ENCODE measurements around the gene ASPM. TPM values are rescaled to one million over a fixed set of nuclear protein-coding genes. Genes with fewer than 3 reads are reported as not detected.

Gene ASPM
- total and polyA plus RNA-seq, 2 of the 8 experiments (the other 6 are each of a cell fraction or from before 2014, with no cell fraction given) = 5.1 to 50.3 TPM

DNA sequence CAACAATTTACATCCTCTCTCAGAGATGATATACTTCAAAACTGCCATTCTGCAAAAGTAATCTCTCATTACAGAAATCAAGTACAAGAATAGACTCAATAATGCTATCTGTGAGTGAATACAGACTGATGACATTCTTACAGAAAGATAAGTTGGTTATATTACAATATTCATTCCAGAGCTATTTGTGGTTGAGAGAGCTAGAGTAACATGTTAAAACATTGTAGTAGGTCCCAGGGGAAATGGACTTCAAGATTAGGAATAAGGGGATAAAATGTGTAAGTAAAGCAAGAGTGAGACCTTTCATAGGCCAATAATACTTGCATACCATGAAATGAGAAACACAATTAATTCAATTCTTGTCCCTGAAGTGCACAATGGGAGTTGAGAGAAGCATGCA is 80.9 kb downstream of the ASPM start (continued):
- TF ChIP-seq CHD7 (IDR thresholded peaks at IDR 0.05; ENCODE audit: insufficient replicate concordance, low read length) = no peak
- no peak for TF ChIP-seq SP2 (IDR thresholded peaks at IDR 0.05; ENCODE audit: low read length)
- no peak for TF ChIP-seq NANOG (IDR thresholded peaks at IDR 0.05; ENCODE audit: insufficient read depth, low read depth, low read length, poor library complexity, severe bottlenecking)
- no peak for TF ChIP-seq TCF12 (IDR thresholded peaks at IDR 0.05; ENCODE audit: low read depth, low read length)
- TF ChIP-seq ZNF274 (IDR thresholded peaks at IDR 0.05; ENCODE audit: borderline replicate concordance, extremely low read depth, low read length) = no peak
- TF ChIP-seq POLR2AphosphoS5 (IDR thresholded peaks at IDR 0.05; ENCODE audit: low read depth, low read length) = no peak
- no peak for TF ChIP-seq RFX5 (IDR thresholded peaks at IDR 0.05; ENCODE audit: borderline replicate concordance, low read depth, low read length)
- TF ChIP-seq TBP (IDR thresholded peaks at IDR 0.05; ENCODE audit: low read depth, low read length) = no peak
- TF ChIP-seq MAFK (IDR thresholded peaks at IDR 0.05; ENCODE audit: low read depth, low read length) = no peak

Data from H1 (cell line).